IPS-18c (cell line): ENCODE data around the gene HDAC1.
A peak's percentile ranks its signal among the peaks of the same experiment; 100 is the strongest.

Experiments
- H3K4me3 ChIP-seq: 2 replicates; pipeline ENCODE4 v1.7.0; 2013; ENCODE audit warnings: low read depth, mild to moderate bottlenecking, low read length, moderate library complexity; ENCODE audit not compliant: insufficient read depth
- H3K9me3 ChIP-seq: one replicate; pipeline ENCODE4 v1.6.1; 2013; ENCODE audit warnings: mild to moderate bottlenecking, low read length, moderate library complexity; ENCODE audit not compliant: control insufficient read depth, insufficient read depth

HDAC1 gene

DNA sequence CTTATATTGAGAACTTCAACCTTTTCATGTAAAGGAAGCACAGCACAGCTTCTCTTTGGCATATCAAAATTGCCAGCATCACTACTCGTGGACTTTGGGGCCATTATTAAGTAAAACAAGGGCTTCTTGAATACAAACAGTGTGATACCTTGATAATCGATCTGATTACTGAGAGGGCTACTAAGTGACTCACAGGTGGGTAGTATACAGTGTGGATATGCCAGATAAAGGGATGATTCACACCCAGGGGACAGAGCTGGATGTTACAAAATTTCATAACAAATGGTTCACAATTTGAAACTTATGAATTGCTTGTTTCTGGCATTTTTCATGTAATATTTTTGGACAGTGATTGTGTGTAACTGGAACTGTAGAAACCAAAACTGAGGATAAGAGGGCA is 15.4 kb downstream of the HDAC1 start:
- no peak overlapping the region for H3K4me3 ChIP-seq
- peaks cover 4% of the 10 kb centered on the region for H3K9me3 ChIP-seq

DNA sequence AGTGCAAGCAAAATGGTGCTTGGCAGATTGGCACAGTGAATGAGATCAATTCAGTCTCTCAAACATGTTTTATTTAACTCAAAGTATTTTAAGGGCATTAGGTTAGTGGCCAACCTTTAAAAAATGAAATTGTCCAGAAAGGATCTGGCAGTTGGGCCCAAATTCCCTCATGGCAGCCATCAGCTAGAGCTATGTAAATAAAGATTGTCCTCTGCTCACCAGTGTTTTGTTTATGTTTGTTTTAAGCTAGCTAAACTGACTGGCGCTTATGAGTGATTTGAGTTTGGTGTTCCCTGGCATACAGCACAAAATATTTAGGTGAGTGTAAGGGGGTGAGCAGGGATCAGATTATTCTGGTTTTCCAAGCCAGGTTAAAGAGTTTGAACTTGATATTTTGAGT is 18.1 kb downstream of the HDAC1 start:
- no peak overlapping the region for H3K4me3 ChIP-seq
- H3K9me3 ChIP-seq: no peaks in the 10 kb centered on the region

DNA sequence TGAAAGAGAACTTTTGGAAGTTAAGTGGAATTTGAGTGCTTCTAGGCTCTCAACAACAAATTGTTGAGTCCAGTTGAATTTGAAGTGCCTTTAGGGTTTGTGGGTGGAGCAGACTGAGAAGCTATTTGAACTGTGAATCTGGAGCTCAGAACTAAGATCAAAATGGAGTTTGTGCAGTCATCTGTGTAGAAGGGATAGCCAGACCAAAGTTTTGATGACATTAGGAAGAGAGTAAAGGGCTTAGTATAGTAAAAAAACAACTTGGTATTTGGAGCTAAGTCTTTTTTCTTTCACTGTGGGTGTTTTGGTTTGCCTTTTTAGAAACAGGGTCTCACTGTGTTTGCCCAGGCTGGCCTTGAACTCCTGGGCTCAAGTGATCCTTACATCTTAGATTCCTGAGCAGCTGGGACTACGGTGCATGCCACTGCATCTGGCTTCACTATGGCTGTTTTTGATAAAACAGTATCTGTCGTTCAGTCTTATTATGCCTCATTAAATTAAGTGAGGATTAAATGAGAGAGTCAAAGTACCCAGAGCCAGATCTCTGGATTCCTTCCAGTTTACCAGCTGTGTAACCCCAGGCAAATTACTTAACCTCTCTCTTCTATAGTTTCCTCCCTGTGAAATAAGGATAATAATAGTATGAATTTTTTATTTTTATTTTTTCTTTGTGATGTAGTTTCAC is 20.0 kb downstream of the HDAC1 start:
- H3K9me3 ChIP-seq: no peaks in the 10 kb centered on the region
- no peak overlapping the region for H3K4me3 ChIP-seq

DNA sequence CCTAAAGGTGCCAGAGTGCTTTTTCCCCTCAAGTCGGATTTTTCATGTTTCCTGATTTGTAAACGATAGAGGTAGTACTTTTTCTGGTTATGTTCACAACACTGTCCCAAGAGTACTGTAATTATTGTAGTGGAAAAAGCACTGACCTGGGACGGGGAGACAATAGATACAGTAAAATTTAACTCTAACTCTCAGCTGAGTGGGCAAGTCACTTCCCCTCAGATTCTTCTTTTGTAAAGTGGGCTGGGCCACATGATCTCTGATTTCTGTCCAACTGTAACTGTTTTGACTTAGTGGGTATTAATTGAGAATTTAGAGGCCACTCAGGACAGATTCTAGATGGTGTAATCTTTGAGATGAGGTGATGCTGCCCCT is 25.0 kb downstream of the HDAC1 start:
- no peak overlapping the region for H3K4me3 ChIP-seq
- H3K9me3 ChIP-seq: no peaks in the 10 kb centered on the region

DNA sequence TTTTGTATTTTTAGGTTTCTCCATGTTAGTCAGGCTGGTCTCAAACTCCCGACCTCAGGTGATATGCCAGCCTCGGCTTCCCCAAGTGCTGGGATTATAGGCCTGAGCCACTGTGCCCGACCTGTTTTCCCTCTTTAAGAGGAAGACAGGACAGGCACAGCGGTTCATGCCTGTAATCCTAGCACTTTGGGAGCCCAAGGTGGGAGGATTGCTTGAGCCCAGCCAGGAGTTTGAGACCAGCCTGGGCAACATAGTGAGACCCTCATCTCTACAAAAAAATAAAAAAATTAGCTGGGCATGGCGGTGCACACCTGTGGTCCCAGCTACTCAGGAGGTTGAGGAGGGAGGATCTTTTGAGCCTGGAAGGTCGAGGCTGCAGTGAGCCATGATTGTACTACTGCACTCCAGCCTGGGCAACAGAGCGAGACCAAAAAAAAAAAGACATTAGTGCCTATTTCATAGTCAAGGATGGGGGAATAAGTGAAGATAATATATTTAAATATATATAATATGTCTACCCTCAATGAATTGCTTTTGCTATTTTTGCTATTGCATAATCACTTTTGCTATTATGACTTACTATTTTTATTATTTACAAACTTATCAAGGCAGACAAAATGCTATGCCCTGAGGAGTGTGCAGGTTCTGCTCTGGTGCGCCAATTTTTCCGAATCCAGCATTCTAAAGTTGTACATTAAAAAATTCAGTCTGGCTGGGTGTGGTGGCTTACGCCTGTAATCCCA is 26.4 kb downstream of the HDAC1 start:
- Histone ChIP-seq H3K9me3 (no peaks in the 10 kb centered on the region), H3K4me3 (no peak overlapping the region)

DNA sequence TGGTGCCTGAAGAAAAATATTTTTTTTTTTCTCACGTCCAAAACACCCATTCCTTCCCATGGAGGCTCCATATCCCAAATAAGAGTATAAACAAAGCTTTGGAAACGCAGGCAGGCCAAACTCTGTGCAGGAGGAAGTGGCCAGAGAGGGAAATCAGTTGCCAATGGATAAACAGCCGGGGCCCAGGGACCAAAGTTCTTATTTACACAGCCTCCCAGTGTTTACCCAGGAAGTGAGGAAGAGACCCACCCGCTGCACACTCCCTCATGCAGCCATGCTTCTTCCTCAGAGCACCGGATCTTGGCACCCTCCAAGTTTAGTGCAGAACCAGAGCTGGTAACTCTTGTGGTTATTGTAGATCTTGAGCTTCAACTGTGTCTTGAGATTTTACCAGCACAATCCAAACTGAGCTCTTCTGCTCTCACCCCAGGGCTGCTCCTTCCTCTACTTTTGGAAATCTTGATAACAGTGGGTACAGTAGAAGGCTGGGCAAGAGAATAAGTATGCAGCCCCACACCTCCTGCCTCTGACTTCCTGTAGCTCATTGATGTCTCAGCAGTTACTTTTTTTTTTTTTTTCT is 29.9 kb downstream of the HDAC1 start:
- no peaks in the 10 kb centered on the region for H3K9me3 ChIP-seq
- H3K4me3 ChIP-seq: no peak overlapping the region

DNA sequence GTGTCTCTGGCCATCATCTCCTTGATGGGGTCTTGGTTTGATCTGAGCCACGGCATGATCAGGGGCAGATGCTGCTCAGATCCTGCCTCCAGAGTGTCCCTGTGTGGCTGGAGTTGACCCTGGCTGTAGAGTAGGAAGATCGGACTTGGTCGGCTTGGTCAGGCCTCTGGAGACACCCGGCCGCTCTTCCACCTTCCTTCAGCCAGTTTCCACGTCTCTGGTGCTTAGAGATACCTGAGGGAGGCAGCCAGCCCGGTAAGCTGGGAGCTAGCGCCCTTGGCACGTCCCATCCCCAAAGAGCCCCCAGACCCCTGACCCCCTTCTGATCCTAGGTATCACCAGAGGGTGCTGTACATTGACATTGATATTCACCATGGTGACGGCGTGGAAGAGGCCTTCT is 35.3 kb downstream of the HDAC1 start:
- no peaks in the 10 kb centered on the region for H3K9me3 ChIP-seq
- H3K4me3 ChIP-seq: no peak overlapping the region

DNA sequence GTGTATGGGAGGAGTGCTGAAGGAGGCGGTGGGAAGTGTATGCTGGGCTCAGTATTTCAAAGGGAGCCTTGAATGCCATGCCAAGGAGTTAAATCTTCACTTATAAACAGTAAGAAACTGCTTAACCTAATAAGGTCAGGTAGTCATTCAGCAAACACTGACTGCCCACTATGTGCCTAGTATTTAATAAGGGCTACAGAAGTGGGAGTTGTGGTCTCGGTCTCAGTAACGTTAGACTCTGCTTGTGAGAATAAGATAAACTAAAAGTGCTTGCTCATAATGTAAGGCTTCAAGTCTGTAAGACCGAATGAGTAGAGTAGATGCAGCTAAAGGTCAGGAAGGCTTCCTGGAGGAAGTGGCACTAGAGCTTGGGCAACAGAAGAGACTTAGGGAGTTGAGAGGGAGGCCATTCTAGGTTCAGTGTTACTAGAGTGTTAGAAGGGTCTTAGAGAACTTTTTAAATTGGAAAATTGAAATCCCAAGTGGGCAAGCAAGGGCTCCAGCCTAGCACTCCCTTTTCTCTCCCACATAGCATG is 38.1 kb downstream of the HDAC1 start:
- Histone ChIP-seq H3K4me3 (no peak overlapping the region), H3K9me3 (no peaks in the 10 kb centered on the region)

DNA sequence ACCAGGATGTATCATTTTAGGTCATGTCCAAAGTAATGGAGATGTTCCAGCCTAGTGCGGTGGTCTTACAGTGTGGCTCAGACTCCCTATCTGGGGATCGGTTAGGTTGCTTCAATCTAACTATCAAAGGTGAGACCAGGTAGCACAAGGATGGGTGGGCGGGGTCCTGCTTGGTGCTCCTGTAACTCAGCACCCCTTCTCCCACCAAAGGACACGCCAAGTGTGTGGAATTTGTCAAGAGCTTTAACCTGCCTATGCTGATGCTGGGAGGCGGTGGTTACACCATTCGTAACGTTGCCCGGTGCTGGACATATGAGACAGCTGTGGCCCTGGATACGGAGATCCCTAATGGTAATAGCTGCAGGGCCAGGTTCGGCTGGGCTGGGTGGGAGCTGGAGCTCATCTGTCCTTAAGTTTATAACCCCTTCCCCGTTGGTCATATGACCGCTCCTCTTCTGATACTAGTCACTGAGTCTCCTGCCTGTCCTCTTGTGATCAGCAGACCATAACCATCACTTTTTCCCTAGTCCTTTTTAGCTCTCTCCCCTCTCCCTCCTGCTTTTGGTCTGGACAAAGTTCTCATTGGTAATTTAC is 38.8 kb downstream of the HDAC1 start:
- H3K9me3 ChIP-seq: no peaks in the 10 kb centered on the region
- H3K4me3 ChIP-seq: no peak overlapping the region

DNA sequence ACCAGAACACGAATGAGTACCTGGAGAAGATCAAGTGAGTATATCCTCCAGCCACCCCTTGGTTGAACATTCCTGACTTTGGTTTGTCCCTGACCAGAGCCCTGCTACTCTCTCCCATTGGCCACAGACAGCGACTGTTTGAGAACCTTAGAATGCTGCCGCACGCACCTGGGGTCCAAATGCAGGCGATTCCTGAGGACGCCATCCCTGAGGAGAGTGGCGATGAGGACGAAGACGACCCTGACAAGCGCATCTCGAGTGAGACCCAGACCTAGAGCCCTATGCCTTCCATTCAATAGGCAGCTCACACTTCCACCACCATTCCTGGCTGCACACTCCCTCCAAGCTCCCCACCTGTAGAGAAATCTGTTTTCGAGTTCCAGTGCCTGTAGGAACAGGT is 39.7 kb downstream of the HDAC1 start:
- Histone ChIP-seq H3K9me3 (no peaks in the 10 kb centered on the region), H3K4me3 (no peak overlapping the region)

DNA sequence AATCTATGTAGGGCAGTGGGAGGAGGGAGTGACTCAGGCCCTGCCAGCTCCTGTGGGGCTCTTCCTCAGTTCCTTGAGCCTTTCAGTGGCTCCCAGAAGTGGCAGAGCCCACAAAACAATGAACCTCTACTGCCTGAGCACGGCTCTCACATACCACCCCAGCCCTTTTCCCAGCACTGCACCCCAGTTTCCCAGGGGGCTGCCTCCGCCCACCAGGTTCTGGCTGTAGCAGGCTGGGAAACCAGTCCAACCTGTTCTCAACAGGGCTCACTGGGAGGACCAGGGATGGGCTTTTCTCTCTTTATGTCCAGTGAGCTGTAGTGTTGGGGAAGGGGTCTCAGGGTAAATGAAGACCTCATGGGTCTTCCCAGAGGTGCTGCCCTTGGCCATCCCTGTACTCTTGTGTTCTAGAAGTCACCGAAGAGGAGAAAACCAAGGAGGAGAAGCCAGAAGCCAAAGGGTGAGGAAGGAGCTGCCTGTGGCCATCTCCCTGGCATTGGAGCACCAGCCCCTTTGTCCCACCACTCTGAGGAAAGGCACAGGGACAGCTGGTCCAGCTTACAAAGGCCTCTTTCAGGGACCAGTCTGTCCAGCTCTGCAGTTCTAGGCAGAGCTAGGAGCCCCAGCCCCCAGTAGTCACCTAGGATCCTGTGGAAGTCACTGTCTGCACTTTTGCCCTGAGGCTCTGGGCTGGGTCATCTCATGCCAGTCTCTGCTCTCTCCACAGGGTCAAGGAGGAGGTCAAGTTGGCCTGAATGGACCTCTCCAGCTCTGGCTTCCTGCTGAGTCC is 40.6 kb downstream of the HDAC1 start:
- Histone ChIP-seq H3K9me3 (no peaks in the 10 kb centered on the region), H3K4me3 (no peak overlapping the region)

DNA sequence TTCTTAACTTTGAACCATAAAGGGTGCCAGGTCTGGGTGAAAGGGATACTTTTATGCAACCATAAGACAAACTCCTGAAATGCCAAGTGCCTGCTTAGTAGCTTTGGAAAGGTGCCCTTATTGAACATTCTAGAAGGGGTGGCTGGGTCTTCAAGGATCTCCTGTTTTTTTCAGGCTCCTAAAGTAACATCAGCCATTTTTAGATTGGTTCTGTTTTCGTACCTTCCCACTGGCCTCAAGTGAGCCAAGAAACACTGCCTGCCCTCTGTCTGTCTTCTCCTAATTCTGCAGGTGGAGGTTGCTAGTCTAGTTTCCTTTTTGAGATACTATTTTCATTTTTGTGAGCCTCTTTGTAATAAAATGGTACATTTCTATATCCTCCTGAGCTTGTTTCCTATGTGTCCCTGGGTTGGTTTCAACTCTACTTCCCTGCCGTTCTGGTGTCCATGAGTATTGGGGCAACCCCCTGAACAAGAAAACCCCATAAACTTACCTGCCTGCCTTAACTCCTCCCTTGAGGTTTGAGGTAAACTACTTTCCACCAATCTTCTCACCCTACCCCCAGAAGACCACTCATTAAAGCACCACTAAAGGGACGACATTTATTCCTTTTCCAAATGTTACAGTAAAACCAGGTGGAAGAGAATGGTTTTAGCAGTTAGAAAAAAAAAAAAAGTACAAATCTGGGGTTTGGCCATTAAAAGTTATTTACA is 41.5 kb downstream of the HDAC1 start:
- Histone ChIP-seq H3K4me3 (no peak overlapping the region; the same call in 1 of the 2 replicates), H3K9me3 (no peaks in the 10 kb centered on the region)

DNA sequence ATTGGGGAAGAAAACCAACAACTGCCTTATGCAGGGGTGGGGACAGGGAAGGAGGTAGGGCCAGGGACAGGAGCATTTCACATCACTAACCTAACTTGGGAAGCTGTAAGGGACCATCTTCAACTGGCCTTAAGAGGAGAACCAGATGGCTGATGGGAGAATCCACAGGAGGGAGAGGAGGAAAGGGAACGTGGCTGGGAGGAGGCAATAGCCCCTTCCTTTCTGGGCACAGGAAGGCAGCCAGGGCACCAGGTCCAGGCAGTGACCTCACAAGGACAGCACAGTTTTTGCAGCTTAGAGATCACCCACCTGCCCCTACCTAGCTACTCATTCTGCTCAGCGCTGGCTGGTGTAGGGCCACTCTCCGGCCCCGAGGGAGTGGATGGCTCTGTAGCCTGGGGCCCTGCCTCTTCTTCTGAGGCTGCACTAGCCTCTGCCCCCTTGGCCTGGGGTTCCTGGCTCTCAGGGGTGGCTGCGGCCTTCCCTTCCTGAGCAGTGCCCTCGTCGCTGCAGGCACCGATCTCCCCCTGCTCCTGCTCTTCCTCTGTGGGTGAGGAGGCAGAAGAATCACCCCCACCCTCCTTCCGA is 42.5 kb downstream of the HDAC1 start:
- peak overlapping the region; percentile 86 for H3K4me3 ChIP-seq

DNA sequence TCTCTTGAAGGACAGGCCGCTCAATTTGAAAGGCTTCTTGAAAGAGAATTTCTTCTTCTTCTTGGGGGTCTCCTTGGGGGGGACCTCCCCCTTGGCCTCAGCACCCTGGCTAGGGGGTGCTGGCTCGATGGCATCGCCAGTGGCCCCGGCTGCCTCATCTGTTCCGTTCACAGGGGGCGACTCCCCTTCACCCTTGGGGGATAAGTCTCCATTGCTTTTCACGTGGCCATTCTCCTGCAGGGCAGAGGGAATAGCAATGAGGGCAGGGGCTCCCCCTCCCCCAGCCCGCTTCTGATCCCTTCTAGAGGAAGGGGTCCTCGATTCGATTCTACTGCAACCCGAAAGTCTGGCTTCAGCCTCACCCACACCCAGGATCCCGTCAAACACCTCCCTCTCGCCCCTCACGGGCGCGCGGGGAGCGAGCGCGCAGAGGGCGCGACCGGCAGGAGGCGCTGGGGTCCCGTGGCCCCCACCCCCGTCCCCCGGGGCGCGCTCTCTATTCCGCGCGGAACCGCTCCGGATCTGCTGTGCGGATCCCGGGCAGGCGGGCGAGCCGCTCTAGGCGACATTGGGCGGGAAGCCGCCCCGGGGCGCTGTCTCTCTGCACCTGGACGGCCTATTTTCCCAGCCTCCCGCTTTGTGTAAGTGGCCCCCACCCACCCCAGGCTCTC is 43.1 kb downstream of the HDAC1 start:
- peak overlapping the region; percentile 86 for H3K4me3 ChIP-seq
- H3K9me3 ChIP-seq: no peaks in the 10 kb centered on the region

More for the DNA sequence above, 42.5 kb downstream of the HDAC1 start:
- no peaks in the 10 kb centered on the region for H3K9me3 ChIP-seq

DNA sequence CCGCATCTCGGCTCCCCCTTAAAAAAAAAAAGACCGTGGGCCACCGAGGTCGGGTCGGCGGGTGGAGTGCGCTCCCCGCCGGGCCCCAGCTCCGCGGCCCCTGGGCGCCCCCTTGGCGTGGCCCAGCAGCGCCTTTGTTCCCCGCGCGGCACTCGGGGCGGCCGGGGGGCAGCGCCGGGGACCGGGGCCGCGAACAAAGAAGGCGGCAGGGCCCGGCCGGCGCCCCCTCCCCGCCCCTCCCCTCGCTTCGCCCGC is 43.6 kb downstream of the HDAC1 start:
- Histone ChIP-seq H3K4me3 (peak overlapping the region; percentile 86), H3K9me3 (no peaks in the 10 kb centered on the region)
